Gastroesophageal sphincter (tissue), 3 donors: ENCODE measurements around the gene GON4L.

Experiments
- EP300 ChIP-seq: sonication (generic); formaldehyde crosslinking; IDR thresholded peaks from one replicate; pipeline ENCODE4 v1.6.1; 2017; ENCODE audit warnings: antibody characterized with exemption, mild to moderate bottlenecking
- TF ChIP-seq, protein P1 (sequence below), 4 experiments: fragments of 200-600 bp in 2 of 4; fragments of 450-650 bp in 2 of 4; sonication (generic) in 1 of 4; IDR thresholded peaks; one replicate each; pipeline ENCODE4 v1.5.1; 2017 to 2019; ENCODE audit warnings: antibody characterized with exemption in 4 of 4, mild to moderate bottlenecking in 2 of 4, moderate library complexity in 2 of 4

GRCh38 chr1:155794605-155795245, 62.3 kb downstream of the GON4L start:
- TF ChIP-seq, protein P1, sequence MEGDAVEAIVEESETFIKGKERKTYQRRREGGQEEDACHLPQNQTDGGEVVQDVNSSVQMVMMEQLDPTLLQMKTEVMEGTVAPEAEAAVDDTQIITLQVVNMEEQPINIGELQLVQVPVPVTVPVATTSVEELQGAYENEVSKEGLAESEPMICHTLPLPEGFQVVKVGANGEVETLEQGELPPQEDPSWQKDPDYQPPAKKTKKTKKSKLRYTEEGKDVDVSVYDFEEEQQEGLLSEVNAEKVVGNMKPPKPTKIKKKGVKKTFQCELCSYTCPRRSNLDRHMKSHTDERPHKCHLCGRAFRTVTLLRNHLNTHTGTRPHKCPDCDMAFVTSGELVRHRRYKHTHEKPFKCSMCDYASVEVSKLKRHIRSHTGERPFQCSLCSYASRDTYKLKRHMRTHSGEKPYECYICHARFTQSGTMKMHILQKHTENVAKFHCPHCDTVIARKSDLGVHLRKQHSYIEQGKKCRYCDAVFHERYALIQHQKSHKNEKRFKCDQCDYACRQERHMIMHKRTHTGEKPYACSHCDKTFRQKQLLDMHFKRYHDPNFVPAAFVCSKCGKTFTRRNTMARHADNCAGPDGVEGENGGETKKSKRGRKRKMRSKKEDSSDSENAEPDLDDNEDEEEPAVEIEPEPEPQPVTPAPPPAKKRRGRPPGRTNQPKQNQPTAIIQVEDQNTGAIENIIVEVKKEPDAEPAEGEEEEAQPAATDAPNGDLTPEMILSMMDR (IDR thresholded peaks at IDR 0.05) = no peak
- TF ChIP-seq EP300 = no peak
